Thyroid gland (tissue), 4 donors: ENCODE results near the gene DENND1A. TPM values are rescaled to one million over a fixed set of nuclear protein-coding genes. Genes with fewer than 3 reads are reported as not detected.

Experiments used
- DNase-seq, 2 donors: peaks; one replicate each; pipeline ENCODE4 v3.0.0-alpha.2; 2019
- H3K27ac ChIP-seq, 3 donors: fragments of 200-600 bp; sonication (generic); 1 replicate in 2 of 3; 2 replicates in 1 of 3; pipeline ENCODE4 v1.5.1; 2016 to 2019; ENCODE audit warnings: mild to moderate bottlenecking in 1 of 3, moderate library complexity in 1 of 3
- H3K27me3 ChIP-seq: fragments of 200-600 bp; sonication (generic); one replicate; pipeline ENCODE4 v1.5.1; 2019
- H3K36me3 ChIP-seq, 2 donors: fragments of 200-600 bp; sonication (generic); one replicate each; pipeline ENCODE4 v1.5.1; 2016 to 2019
- H3K4me1 ChIP-seq, 2 donors: fragments of 200-600 bp; sonication (generic); one replicate each; pipeline ENCODE4 v1.5.1; 2017 to 2019
- H3K4me3 ChIP-seq, 3 donors: fragments of 200-600 bp; sonication (generic); replicated peaks in 1 of 3; 1 replicate in 2 of 3; 2 replicates in 1 of 3; pipeline ENCODE4 v1.5.1; 2016; ENCODE audit warnings: mild to moderate bottlenecking in 1 of 3
- H3K9me3 ChIP-seq: fragments of 200-600 bp; sonication (generic); one replicate; pipeline ENCODE4 v1.5.1; 2017
- POLR2A ChIP-seq, 2 donors: fragments of 450-650 bp; IDR thresholded peaks; one replicate each; pipeline ENCODE4 v1.6.1; 2017; ENCODE audit warnings: antibody characterized with exemption in 2 of 2, mild to moderate bottlenecking in 2 of 2, moderate library complexity in 1 of 2
- WGBS, 2 donors: methylation state at CpG; one replicate each; pipeline ENCODE4 v1.1.5; 2017; 5-methylcytosine and 5-hydroxymethylcytosine counted together
- intact Hi-C: fragments of 100-400 bp; cut with DNase I; formaldehyde crosslinking; loops from one replicate; pipeline ENCODE4 v1.15.1; 2023
- total RNA-seq, 4 donors: library from RNA; depleted of rRNA; stranded (reverse); fragments of >200 nt; gene quantifications; one replicate each; pipeline ENCODE4 v1.2.3, GENCODE V29; 2016
- TF ChIP-seq, protein P1 (sequence below), 6 experiments: fragments of 200-600 bp in 3 of 6; fragments of 450-650 bp in 3 of 6; sonication (generic) in 3 of 6; IDR thresholded peaks; one replicate each; pipeline ENCODE4 v1.5.1; 2016 to 2019; ENCODE audit warnings: antibody characterized with exemption in 6 of 6, mild to moderate bottlenecking in 2 of 6, inconsistent platforms in 1 of 6, moderate library complexity in 1 of 6

The DENND1A gene
- total RNA-seq, 4 donors from 2014 or later, result 18.8 to 34.4 (median 28.2) TPM

DNA sequence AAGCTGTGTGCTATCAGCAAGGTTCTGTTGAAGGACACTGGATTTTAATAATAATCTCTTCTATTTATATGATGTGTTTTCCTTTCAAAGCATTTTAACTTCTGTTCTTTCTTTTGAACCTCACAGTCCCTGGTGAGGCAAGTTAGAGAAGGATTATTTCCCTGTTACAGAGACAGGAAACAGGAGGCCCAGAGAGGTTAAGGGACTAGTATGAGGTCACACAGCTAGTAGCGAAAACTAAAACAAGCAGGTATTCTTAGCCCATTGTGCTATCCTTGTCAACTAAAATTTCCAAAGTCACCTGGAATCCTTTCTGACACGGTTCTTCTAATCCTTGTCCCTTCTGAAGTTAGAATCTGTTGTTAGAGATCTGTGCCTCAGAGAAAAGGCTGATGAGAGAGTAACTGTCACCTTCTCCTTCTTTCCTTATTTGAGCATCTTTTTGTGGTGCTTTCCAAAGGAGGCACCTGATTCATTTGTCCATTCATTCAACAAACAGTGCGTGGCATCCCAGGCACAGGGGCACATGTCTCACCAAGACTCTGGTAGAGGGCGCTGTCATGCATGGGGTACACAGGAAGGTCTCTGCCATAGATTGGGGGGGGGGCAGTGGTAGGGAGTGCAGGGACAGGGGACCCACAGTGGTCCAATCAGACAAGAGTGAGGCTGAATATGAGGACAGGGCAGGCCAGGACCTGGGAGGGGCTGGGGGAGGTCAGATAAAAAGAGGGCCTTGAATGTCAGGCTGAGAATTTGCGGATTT lies 512.5 kb downstream of the DENND1A start:
- DNase-seq, result no peak
- intact Hi-C loops, result no loop called here
- Histone ChIP-seq H3K9me3 (no peaks in the 10 kb centered on the region), H3K36me3 (peaks cover 0 to 3% of the 10 kb centered on the region in 2 donors), H3K27ac (no peak overlapping the region), H3K4me3 (no peak overlapping the region), H3K4me1 (peaks cover 0 to 11% of the 10 kb centered on the region in 2 donors), H3K27me3 (no peaks in the 10 kb centered on the region)
- 96 to 98% methylated on average over 5 of the region's 5 CpGs for WGBS, 2 donors
- TF ChIP-seq POLR2A (IDR thresholded peaks at IDR 0.05), result no peak
- TF ChIP-seq, protein P1, sequence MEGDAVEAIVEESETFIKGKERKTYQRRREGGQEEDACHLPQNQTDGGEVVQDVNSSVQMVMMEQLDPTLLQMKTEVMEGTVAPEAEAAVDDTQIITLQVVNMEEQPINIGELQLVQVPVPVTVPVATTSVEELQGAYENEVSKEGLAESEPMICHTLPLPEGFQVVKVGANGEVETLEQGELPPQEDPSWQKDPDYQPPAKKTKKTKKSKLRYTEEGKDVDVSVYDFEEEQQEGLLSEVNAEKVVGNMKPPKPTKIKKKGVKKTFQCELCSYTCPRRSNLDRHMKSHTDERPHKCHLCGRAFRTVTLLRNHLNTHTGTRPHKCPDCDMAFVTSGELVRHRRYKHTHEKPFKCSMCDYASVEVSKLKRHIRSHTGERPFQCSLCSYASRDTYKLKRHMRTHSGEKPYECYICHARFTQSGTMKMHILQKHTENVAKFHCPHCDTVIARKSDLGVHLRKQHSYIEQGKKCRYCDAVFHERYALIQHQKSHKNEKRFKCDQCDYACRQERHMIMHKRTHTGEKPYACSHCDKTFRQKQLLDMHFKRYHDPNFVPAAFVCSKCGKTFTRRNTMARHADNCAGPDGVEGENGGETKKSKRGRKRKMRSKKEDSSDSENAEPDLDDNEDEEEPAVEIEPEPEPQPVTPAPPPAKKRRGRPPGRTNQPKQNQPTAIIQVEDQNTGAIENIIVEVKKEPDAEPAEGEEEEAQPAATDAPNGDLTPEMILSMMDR (IDR thresholded peaks at IDR 0.05), result no peak

DNA sequence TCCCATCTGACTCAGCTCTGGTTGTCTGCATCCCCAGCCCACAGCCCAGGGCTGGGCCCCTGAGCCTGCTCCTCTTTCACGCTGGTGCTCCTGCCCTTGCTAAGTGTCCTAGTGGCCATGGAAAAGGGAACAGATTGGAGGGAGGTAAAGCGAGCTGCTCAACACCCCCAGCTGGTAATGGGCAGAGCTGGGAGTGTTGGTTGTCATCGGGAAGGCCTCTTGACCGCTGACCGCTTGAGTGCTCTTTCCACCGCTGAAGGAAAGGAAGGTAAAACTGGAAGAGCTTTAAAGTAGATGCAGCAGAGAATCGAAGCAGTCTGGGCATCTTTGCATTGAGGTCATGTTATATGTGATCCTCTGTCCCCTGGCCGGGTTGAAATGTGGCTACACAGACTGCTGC lies 513.8 kb downstream of the DENND1A start:
- H3K9me3 ChIP-seq, result no peaks in the 10 kb centered on the region
- WGBS, 2 donors, result 32 to 39% methylated on average over 8 of the region's 8 CpGs
- no peak overlapping the region for H3K4me3 ChIP-seq
- no peaks in the 10 kb centered on the region for H3K27me3 ChIP-seq
- peaks cover 0 to 11% of the 10 kb centered on the region in 2 donors for H3K4me1 ChIP-seq
- no peak overlapping the region for H3K27ac ChIP-seq
- intact Hi-C loops, result no loop called here
- DNase-seq, result peak; percentile 55 to 66
- peaks cover 0 to 3% of the 10 kb centered on the region in 2 donors for H3K36me3 ChIP-seq
- TF ChIP-seq, protein P1 (IDR thresholded peaks at IDR 0.05), result no peak
- TF ChIP-seq POLR2A (IDR thresholded peaks at IDR 0.05), result no peak

DNA sequence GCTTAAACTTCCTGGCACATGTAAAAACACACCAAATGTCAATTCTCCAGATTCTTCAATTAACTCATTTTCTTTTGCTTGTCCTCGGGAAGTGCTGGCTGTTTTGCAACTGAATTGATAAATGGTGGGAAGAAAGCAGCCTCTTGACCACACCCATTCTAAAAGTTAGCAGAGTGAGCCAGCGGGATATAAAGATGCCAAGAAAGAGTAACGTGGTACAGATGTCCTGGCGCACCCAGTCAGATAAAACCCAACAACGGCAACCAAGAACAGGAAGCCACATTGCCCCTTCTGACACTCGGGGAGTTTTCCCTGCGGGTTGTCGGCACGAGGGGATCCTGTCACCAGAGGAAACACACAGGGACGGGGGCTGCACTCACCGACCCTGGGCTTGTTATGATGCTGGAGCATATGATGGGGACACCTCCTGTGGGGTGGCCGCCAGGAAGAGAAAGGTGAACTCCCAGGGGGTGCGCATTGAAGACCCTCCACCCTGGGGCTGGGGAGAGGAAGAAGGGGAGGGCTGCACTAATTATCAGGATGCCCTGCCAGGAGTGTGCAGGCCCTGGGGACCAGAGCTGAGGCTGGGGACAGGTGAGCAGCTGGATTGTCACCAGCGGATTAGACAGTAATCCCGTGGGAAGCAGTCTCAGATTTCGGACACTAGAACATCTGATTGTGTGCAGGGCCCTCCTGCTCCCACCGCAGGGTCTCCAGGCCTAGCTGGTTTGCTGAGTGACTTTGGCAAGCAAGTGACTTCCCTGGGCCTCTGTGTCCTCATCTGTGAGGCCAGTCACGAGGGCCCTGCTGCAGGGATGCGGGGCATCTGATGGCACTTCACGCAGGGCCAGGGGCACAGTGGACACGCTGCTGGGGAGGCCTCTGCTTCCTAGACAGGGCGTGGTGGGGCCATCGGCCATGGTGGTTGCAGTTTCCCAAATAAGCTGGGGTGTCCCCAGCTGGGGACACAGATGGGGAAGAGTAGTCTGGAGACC lies 514.7 kb downstream of the DENND1A start:
- intact Hi-C loops, result no loop called here

DNA sequence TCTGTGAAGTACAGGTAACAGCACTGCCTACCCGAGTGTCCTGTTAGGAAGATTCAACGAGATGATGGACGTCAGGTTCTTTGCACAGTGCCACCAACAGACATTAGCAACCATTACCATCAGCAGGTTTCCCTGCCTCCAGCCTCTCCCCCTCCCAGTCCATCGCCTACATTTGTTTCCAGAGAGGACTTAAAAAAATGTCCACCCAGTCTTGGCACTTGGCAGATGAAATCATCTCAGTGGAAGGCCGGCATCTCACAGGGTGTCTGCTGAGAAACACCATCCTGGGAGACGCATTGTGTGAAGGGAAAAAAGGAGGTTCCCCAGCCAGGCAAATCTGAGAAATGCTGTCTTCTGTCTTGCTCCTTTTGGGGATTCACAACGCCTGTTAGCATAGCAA lies 515.7 kb downstream of the DENND1A start:
- no peak for DNase-seq
- no peak for TF ChIP-seq POLR2A (IDR thresholded peaks at IDR 0.05)
- TF ChIP-seq, protein P1 (IDR thresholded peaks at IDR 0.05), result no peak
- 95 to 96% methylated on average over 7 of the region's 7 CpGs for WGBS, 2 donors
- no peak overlapping the region for H3K27ac ChIP-seq
- intact Hi-C loops, result no loop called here
- no peaks in the 10 kb centered on the region for H3K27me3 ChIP-seq
- H3K9me3 ChIP-seq, result no peaks in the 10 kb centered on the region
- H3K4me3 ChIP-seq, result no peak overlapping the region
- H3K4me1 ChIP-seq, result peaks cover 0 to 11% of the 10 kb centered on the region in 2 donors
- no peaks in the 10 kb centered on the region for H3K36me3 ChIP-seq

More for the DNA sequence above, 514.7 kb downstream of the DENND1A start:
- WGBS, 2 donors, result 88 to 93% methylated on average over 20 to 22 of the region's 23 CpGs
- peaks cover 0 to 11% of the 10 kb centered on the region in 2 donors for H3K4me1 ChIP-seq
- no peaks in the 10 kb centered on the region for H3K9me3 ChIP-seq
- no peaks in the 10 kb centered on the region for H3K27me3 ChIP-seq
- H3K4me3 ChIP-seq, result no peak overlapping the region
- TF ChIP-seq POLR2A (IDR thresholded peaks at IDR 0.05), result no peak
- TF ChIP-seq, protein P1 (IDR thresholded peaks at IDR 0.05), result no peak
- no peak overlapping the region for H3K27ac ChIP-seq
- no peak for DNase-seq
- peaks cover 0 to 3% of the 10 kb centered on the region in 2 donors for H3K36me3 ChIP-seq
